SK-N-SH (cell line): Measurements from ENCODE around the gene EGLN3. TPM values are rescaled to one million over a fixed set of nuclear protein-coding genes. Genes with fewer than 3 reads are reported as not detected.
A peak's percentile ranks its signal among the peaks of the same experiment; 100 is the strongest.

Experiments used
- CTCF ChIA-PET: fragments of 300-600, 350-600 bp; formaldehyde crosslinking; extraction: SDS; loops from one replicate; lab custom pipeline; 2021; lab: Yijun Ruan, JAX
- POLR2A ChIA-PET: fragments of 350-600 bp; sonication (Branson Sonifier 250); formaldehyde crosslinking; extraction: SDS; loops from one replicate; lab custom pipeline; 2020; ENCODE audit warnings: antibody characterized with exemption, inconsistent platforms; lab: Yijun Ruan, JAX
- DNase-seq: peaks from one replicate; pipeline ENCODE4 v3.0.0; 2012
- H2AFZ ChIP-seq: fragments of 200-600 bp; sonication (generic); 2 replicates; pipeline ENCODE4 v1.8.1; 2016; ENCODE audit warnings: antibody characterized with exemption, mild to moderate bottlenecking, low read depth
- H3F3A ChIP-seq: fragments of 200-600 bp; sonication (generic); replicated peaks from 2 replicates; pipeline ENCODE3; 2016; ENCODE audit warnings: antibody characterized with exemption, mild to moderate bottlenecking; ENCODE audit not compliant: insufficient read depth
- H3K27ac ChIP-seq, 2 experiments: fragments of 200-500 bp in 1 of 2; fragments of 200-600 bp in 1 of 2; sonication (Bioruptor generic) in 1 of 2; sonication (generic), shearing (Covaris generic) in 1 of 2; 2 replicates each; pipeline versions ENCODE4 v1.5.1 to v1.6.1; 2014 to 2016; ENCODE audit warnings: low read depth in 2 of 2, inconsistent platforms in 1 of 2, low read length in 1 of 2, mild to moderate bottlenecking in 1 of 2, mixed read lengths in 1 of 2
- H3K27me3 ChIP-seq: fragments of 200-600 bp; sonication (generic), shearing (Covaris generic); 2 replicates; pipeline ENCODE4 v1.6.1; 2016; ENCODE audit warnings: mixed run types; ENCODE audit not compliant: insufficient read depth
- H3K36me3 ChIP-seq, 2 experiments: fragments of 200-500 bp in 1 of 2; fragments of 200-600 bp in 1 of 2; sonication (Bioruptor generic) in 1 of 2; sonication (generic) in 1 of 2; replicated peaks in 1 of 2; 2 replicates each; pipeline versions ENCODE3 to v1.5.1; 2014 to 2016; ENCODE audit warnings: low read length in 1 of 2, mild to moderate bottlenecking in 1 of 2; ENCODE audit not compliant: insufficient read depth in 2 of 2, control insufficient read depth in 1 of 2
- H3K4me1 ChIP-seq, 2 experiments: fragments of 200-500 bp in 1 of 2; fragments of 200-600 bp in 1 of 2; sonication (Bioruptor generic) in 1 of 2; sonication (generic), shearing (Covaris generic) in 1 of 2; 2 replicates each; pipeline versions ENCODE4 v1.5.1 to v1.6.1; 2014 to 2016; ENCODE audit warnings: low read depth in 1 of 2, low read length in 1 of 2, mixed run types in 1 of 2; ENCODE audit not compliant: insufficient read depth in 2 of 2, control insufficient read depth in 1 of 2
- H3K4me2 ChIP-seq: fragments of 200-600 bp; sonication (generic), shearing (Covaris generic); 2 replicates; pipeline ENCODE4 v1.6.1; 2017; ENCODE audit warnings: mixed run types
- H3K4me3 ChIP-seq, 2 experiments: fragments of 200-500 bp in 1 of 2; fragments of 200-600 bp in 1 of 2; sonication (Bioruptor generic) in 1 of 2; sonication (generic), shearing (Covaris generic) in 1 of 2; 2 replicates each; pipeline versions ENCODE4 v1.5.1 to v1.8.1; 2014 to 2016; ENCODE audit warnings: low read depth in 2 of 2, inconsistent platforms in 1 of 2, low read length in 1 of 2, mild to moderate bottlenecking in 1 of 2, mixed read lengths in 1 of 2, moderate library complexity in 1 of 2
- H3K79me2 ChIP-seq: fragments of 200-600 bp; sonication (generic); 2 replicates; pipeline ENCODE4 v1.8.1; 2017; ENCODE audit warnings: mild to moderate bottlenecking; ENCODE audit not compliant: insufficient read depth
- H3K9ac ChIP-seq: fragments of 200-600 bp; sonication (generic); 2 replicates; pipeline ENCODE4 v1.6.1; 2017; ENCODE audit warnings: mixed run types
- H3K9me2 ChIP-seq: fragments of 200-600 bp; sonication (generic); 2 replicates; pipeline ENCODE4 v1.6.1; 2017; ENCODE audit warnings: mixed run types
- H3K9me3 ChIP-seq: fragments of 200-600 bp; sonication (generic); 2 replicates; pipeline ENCODE4 v1.6.1; 2017; ENCODE audit warnings: mixed run types, mild to moderate bottlenecking, moderate library complexity
- H4K20me1 ChIP-seq: fragments of 200-600 bp; sonication (generic); 2 replicates; pipeline ENCODE4 v1.6.1; 2017; ENCODE audit warnings: mild to moderate bottlenecking, mixed run types; ENCODE audit not compliant: insufficient read depth
- CHD2 ChIP-seq: fragments of 150-350 bp; IDR thresholded peaks from 2 replicates; pipeline ENCODE4 v1.6.1; 2018; ENCODE audit warnings: low read length; ENCODE audit not compliant: partially characterized antibody
- ELF1 ChIP-seq: IDR thresholded peaks from 2 replicates; pipeline ENCODE4 v1.4.0; 2012
- EP300 ChIP-seq, 2 experiments: IDR thresholded peaks; 2 replicates each; pipeline versions ENCODE4 v1.4.0 to v1.6.1; 2012; ENCODE audit warnings: borderline replicate concordance in 1 of 2, low read depth in 1 of 2, low read length in 1 of 2
- GABPA ChIP-seq: IDR thresholded peaks from 2 replicates; pipeline ENCODE4 v1.4.0; 2012; ENCODE audit warnings: low read depth, mild to moderate bottlenecking
- GATA2 ChIP-seq: sonication (generic); formaldehyde crosslinking; IDR thresholded peaks from 2 replicates; pipeline ENCODE4 v1.5.0; 2020; ENCODE audit warnings: mild to moderate bottlenecking, missing genetic modification reagents
- JUND ChIP-seq: IDR thresholded peaks from 2 replicates; pipeline ENCODE4 v1.4.0; 2012
- NRF1 ChIP-seq: IDR thresholded peaks from 2 replicates; pipeline ENCODE4 v1.6.1; 2012; ENCODE audit warnings: low read depth, mild to moderate bottlenecking, low read length
- POLR2AphosphoS5 ChIP-seq: IDR thresholded peaks from 2 replicates; pipeline ENCODE4 v1.6.1; 2012; ENCODE audit warnings: low read depth, low read length
- RAD21 ChIP-seq: IDR thresholded peaks from 2 replicates; pipeline ENCODE4 v1.6.1; 2012; ENCODE audit warnings: mild to moderate bottlenecking, low read length
- RCOR1 ChIP-seq: fragments of 150-350 bp; IDR thresholded peaks from 2 replicates; pipeline ENCODE4 v1.6.1; 2017; ENCODE audit warnings: antibody characterized with exemption, low read length
- SIN3A ChIP-seq: IDR thresholded peaks from 2 replicates; pipeline ENCODE4 v1.6.1; 2012; ENCODE audit warnings: low read depth, mild to moderate bottlenecking, low read length, moderate library complexity, borderline replicate concordance
- TCF12 ChIP-seq: IDR thresholded peaks from 2 replicates; pipeline ENCODE4 v1.4.0; 2012
- YY1 ChIP-seq: IDR thresholded peaks from 2 replicates; pipeline ENCODE4 v1.4.0; 2012; ENCODE audit warnings: low read depth, mild to moderate bottlenecking
- WGBS: methylation state at CpG from one replicate; pipeline ENCODE4 v1.1.6; 2017; ENCODE audit warnings: low lambda C conversion rate; 5-methylcytosine and 5-hydroxymethylcytosine counted together
- polyA plus RNA-seq, 3 experiments: library from polyadenylated mRNA; depleted of rRNA; stranded (reverse); fragments of >200 nt; gene quantifications; 2 replicates each; pipeline ENCODE4 v1.2.3, GENCODE V29; 2012
- TF ChIP-seq, protein P1 (sequence below): IDR thresholded peaks from 2 replicates; pipeline ENCODE4 v1.4.0; 2012; ENCODE audit warnings: low read depth, borderline replicate concordance
- TF ChIP-seq, protein P2 (sequence below): IDR thresholded peaks from 2 replicates; pipeline ENCODE4 v1.4.0; 2012; ENCODE audit warnings: low read depth, borderline replicate concordance
- TF ChIP-seq, protein P3 (sequence below): fragments of 150-350 bp; IDR thresholded peaks from 2 replicates; pipeline ENCODE4 v1.6.1; 2016; ENCODE audit warnings: mild to moderate bottlenecking, low read depth, low read length

Gene EGLN3
- polyA plus RNA-seq, 1 of the 3 experiments (the other 2 are of a cell fraction), result 0.31 TPM

DNA sequence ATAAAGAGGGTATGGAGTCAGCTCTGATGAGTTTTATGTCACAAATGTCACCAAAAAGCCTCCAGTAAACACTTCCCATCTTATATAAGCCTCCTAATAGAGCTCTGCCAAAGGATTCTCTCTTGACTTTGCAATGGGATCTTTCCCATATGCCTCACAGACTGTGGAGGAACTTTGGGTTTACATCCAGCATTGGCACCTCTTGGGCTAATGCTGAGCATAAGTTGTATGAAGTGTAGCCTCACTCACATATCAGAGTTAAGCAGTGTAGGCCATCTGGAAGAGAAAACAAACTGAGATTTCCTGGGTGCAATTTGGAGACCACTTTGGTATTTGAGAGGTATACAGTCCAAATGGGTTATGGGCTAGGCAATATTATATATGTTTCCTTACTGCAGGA lies 24.9 kb downstream of the EGLN3 start:
- Histone ChIP-seq H3K79me2 (no peaks in the 10 kb centered on the region), H3K9me2 (no peaks in the 10 kb centered on the region), H3K36me3 (no peaks in the 10 kb centered on the region), H3K27me3 (no peaks in the 10 kb centered on the region), H3K4me2 (no peak overlapping the region), H4K20me1 (no peaks in the 10 kb centered on the region), H3K4me3 (no peak overlapping the region), H3K9ac (no peak overlapping the region), H3K9me3 (no peaks in the 10 kb centered on the region), H2AFZ (no peak overlapping the region), H3F3A (no peaks in the 10 kb centered on the region), H3K4me1 (peaks cover 0 to 11% of the 10 kb centered on the region in 2 experiments; a peak in 3 of 4 replicates), H3K27ac (peak overlapping the region in 1 of 2 experiments; percentile 34; a peak in 2 of 4 replicates)
- TF ChIP-seq SIN3A, result no peak
- TF ChIP-seq, protein P1, sequence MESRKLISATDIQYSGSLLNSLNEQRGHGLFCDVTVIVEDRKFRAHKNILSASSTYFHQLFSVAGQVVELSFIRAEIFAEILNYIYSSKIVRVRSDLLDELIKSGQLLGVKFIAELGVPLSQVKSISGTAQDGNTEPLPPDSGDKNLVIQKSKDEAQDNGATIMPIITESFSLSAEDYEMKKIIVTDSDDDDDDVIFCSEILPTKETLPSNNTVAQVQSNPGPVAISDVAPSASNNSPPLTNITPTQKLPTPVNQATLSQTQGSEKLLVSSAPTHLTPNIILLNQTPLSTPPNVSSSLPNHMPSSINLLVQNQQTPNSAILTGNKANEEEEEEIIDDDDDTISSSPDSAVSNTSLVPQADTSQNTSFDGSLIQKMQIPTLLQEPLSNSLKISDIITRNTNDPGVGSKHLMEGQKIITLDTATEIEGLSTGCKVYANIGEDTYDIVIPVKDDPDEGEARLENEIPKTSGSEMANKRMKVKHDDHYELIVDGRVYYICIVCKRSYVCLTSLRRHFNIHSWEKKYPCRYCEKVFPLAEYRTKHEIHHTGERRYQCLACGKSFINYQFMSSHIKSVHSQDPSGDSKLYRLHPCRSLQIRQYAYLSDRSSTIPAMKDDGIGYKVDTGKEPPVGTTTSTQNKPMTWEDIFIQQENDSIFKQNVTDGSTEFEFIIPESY, result no peak
- TF ChIP-seq POLR2AphosphoS5, result no peak
- no peak for TF ChIP-seq EP300 (IDR thresholded peaks at IDR 0.05; ENCODE audit: borderline replicate concordance in 1 of 2, low read depth in 1 of 2, low read length in 1 of 2)
- TF ChIP-seq GABPA, result no peak
- TF ChIP-seq JUND, result no peak
- TF ChIP-seq TCF12, result no peak
- no peak for TF ChIP-seq RCOR1
- TF ChIP-seq, protein P2, sequence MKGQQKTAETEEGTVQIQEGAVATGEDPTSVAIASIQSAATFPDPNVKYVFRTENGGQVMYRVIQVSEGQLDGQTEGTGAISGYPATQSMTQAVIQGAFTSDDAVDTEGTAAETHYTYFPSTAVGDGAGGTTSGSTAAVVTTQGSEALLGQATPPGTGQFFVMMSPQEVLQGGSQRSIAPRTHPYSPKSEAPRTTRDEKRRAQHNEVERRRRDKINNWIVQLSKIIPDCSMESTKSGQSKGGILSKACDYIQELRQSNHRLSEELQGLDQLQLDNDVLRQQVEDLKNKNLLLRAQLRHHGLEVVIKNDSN, result no peak
- no peak for TF ChIP-seq RAD21
- no peak for TF ChIP-seq NRF1
- no peak for TF ChIP-seq YY1
- TF ChIP-seq ELF1, result no peak
- DNase-seq, result no peak
- CTCF ChIA-PET, result no interaction called here
- POLR2A ChIA-PET, result no interaction called here

DNA sequence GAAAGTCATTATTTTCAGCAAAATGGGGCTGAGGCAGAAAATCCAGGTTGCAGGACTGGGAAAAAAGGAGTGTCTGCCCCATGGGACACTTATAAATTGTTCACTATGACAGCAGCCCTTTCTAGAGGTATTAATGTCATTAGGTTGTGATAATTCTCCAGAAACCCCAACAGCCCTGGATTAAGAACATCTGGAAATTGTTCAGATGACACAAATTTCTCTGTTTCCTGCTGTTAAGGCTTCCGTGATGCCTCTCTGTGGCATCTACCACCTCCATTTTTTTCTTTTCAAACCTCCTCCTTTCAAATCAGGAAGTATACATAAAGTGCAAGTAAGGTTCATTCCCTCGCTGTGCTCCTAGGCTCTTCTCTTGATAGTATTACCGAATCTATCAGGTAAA lies 25.6 kb downstream of the EGLN3 start:
- CTCF ChIA-PET, result interaction anchor here (0.8 to 1.1 kb wide), 2 partner anchors 18 to 173 kb away, joined by 3 read pairs; no protein-coding TSS in a partner anchor
- peak overlapping the region in 1 of 2 experiments; percentile 50; a peak in 2 of 4 replicates for H3K27ac ChIP-seq
- no peak overlapping the region for H2AFZ ChIP-seq
- H4K20me1 ChIP-seq, result no peaks in the 10 kb centered on the region
- no peaks in the 10 kb centered on the region for H3K79me2 ChIP-seq
- H3K9me3 ChIP-seq, result no peaks in the 10 kb centered on the region
- no peaks in the 10 kb centered on the region for H3K9me2 ChIP-seq
- H3K4me2 ChIP-seq, result no peak overlapping the region
- H3F3A ChIP-seq, result no peaks in the 10 kb centered on the region
- 58% methylated on average over 3 of the region's 3 CpGs for WGBS
- H3K36me3 ChIP-seq, result no peaks in the 10 kb centered on the region
- H3K9ac ChIP-seq, result no peak overlapping the region
- TF ChIP-seq, protein P3, sequence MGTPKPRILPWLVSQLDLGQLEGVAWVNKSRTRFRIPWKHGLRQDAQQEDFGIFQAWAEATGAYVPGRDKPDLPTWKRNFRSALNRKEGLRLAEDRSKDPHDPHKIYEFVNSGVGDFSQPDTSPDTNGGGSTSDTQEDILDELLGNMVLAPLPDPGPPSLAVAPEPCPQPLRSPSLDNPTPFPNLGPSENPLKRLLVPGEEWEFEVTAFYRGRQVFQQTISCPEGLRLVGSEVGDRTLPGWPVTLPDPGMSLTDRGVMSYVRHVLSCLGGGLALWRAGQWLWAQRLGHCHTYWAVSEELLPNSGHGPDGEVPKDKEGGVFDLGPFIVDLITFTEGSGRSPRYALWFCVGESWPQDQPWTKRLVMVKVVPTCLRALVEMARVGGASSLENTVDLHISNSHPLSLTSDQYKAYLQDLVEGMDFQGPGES, result no peak
- TF ChIP-seq RAD21 (0 out of 2 replicates have a peak, but pooled peaks have one; percentile 16), GATA2 (CRISPR knock-in tag) (peak; percentile 16; the same call in 1 of the 2 replicates), CHD2 (peak; percentile 59), SIN3A (no peak), EP300 (IDR thresholded peaks at IDR 0.05; ENCODE audit: borderline replicate concordance in 1 of 2, low read depth in 1 of 2, low read length in 1 of 2) (peak in 1 of 2 experiments; percentile 81; a peak in 2 of 4 replicates), RCOR1 (peak; percentile 81)
- TF ChIP-seq, all 33 proteins: peak for 5
- peak; percentile 40 for DNase-seq
- Histone ChIP-seq H3K4me3 (no peak overlapping the region), H3K4me1 (peaks cover 0 to 11% of the 10 kb centered on the region in 2 experiments; a peak in 3 of 4 replicates), H3K27me3 (no peaks in the 10 kb centered on the region)
- POLR2A ChIA-PET, result interaction anchor here (1.0 kb wide), 1 partner anchor 135 kb away, joined by 4 read pairs; no protein-coding TSS in a partner anchor
